Measurements from ENCODE around the gene CHD6. TPM values are rescaled to one million over a fixed set of nuclear protein-coding genes. Genes with fewer than 3 reads are reported as not detected.

The CHD6 gene
- total and polyA plus RNA-seq, 2 of the 13 experiments (the other 11 are each of a cell fraction or from before 2014, with no cell fraction given) = 14.4 to 52.0 TPM

GRCh38 chr20:41530923-41531322 is 87.3 kb downstream of the CHD6 start:
- in situ Hi-C loops (cut with HindIII; ENCODE audit: extremely low pct_ligation_motif_present, low pct_unique_long_range_greater_than_20kb) (no loop called here), intact Hi-C loops (cut with micrococcal nuclease; ENCODE audit: unreplicated experiment) (loop anchor here (5.0 kb wide), 1 partner anchor 34 kb away; no protein-coding TSS in a partner anchor)
- DNase-seq (ENCODE audit: low spot score) (no peak), FAIRE-seq (no peak), ATAC-seq (no peak)
- no peaks in the 10 kb centered on the region for H3K9me3 ChIP-seq (ENCODE audit: low read length)
- WGBS (ENCODE audit: low lambda C conversion rate) = 96% methylated on average over 1 of the region's 1 CpG
- H3K9ac ChIP-seq (ENCODE audit: insufficient read depth, low read depth, low read length) = no peak overlapping the region
- H3K27me3 ChIP-seq (ENCODE audit: control insufficient read depth in 1 of 2, insufficient read depth in 2 of 2, low read length in 2 of 2) = no peaks in the 10 kb centered on the region
- TF ChIP-seq MAFK (conservative IDR thresholded peaks at IDR 0.05 in 1 of 2, IDR thresholded peaks at IDR 0.05 in 1 of 2; ENCODE audit: low read length in 2 of 2) = peak; percentile 60 to 66
- peak; percentile 41; the same call in 1 of the 2 replicates for TF ChIP-seq MAFF (IDR thresholded peaks at IDR 0.05; ENCODE audit: low read depth, low read length)
- no peak for TF ChIP-seq HMGXB3 (CRISPR knock-in tag; IDR thresholded peaks at IDR 0.05; ENCODE audit: borderline replicate concordance)
- no peak overlapping the region for H3K4me2 ChIP-seq (ENCODE audit: low read depth, low read length)
- no TSS peak for BruUV-seq (replicated peaks)
- H3K4me1 ChIP-seq (ENCODE audit: insufficient read depth, low read length) = peaks cover 40% of the 10 kb centered on the region
- peaks cover 8% of the 10 kb centered on the region; the same call in 1 of the 2 replicates for H4K20me1 ChIP-seq (ENCODE audit: insufficient read depth, low read length)
- H3K4me3 ChIP-seq (replicated peaks in 1 of 3; ENCODE audit: insufficient read depth in 1 of 3, low read depth in 2 of 3, low read length in 3 of 3) = no peak overlapping the region
- CTCF ChIA-PET (ENCODE audit: low intra/inter-chr PET ratio, low total read pairs) = no interaction called here
- H2AFZ ChIP-seq (ENCODE audit: low read length) = no peak overlapping the region
- H3K36me3 ChIP-seq (replicated peaks in 1 of 2; ENCODE audit: control insufficient read depth in 1 of 2, insufficient read depth in 2 of 2, low read length in 2 of 2) = peaks cover 9 to 43% of the 10 kb centered on the region in 2 experiments
- H3K79me2 ChIP-seq (ENCODE audit: insufficient read depth, low read length) = peaks cover 45% of the 10 kb centered on the region
- POLR2A ChIA-PET = no interaction called here
- no peak overlapping the region for H3K27ac ChIP-seq (ENCODE audit: extremely low read length, insufficient read depth, low read length)

GRCh38 chr20:41526327-41526726 is 91.8 kb downstream of the CHD6 start:
- H3K4me3 ChIP-seq (replicated peaks in 1 of 3; ENCODE audit: insufficient read depth in 1 of 3, low read depth in 2 of 3, low read length in 3 of 3) = no peak overlapping the region
- no peaks in the 10 kb centered on the region for H4K20me1 ChIP-seq (ENCODE audit: insufficient read depth, low read length)
- in situ Hi-C loops (cut with HindIII; ENCODE audit: extremely low pct_ligation_motif_present, low pct_unique_long_range_greater_than_20kb) (no loop called here), intact Hi-C loops (cut with micrococcal nuclease; ENCODE audit: unreplicated experiment) (no loop called here)
- H3K9ac ChIP-seq (ENCODE audit: insufficient read depth, low read depth, low read length) = no peak overlapping the region
- 94% methylated on average over 3 of the region's 3 CpGs for WGBS (ENCODE audit: low lambda C conversion rate)
- ChIA-PET POLR2A (no interaction called here), CTCF (ENCODE audit: low intra/inter-chr PET ratio, low total read pairs) (no interaction called here)
- H3K36me3 ChIP-seq (replicated peaks in 1 of 2; ENCODE audit: control insufficient read depth in 1 of 2, insufficient read depth in 2 of 2, low read length in 2 of 2) = peaks cover 12 to 37% of the 10 kb centered on the region in 2 experiments
- FAIRE-seq (no peak), ATAC-seq (no peak), DNase-seq (ENCODE audit: low spot score) (no peak)
- H3K9me3 ChIP-seq (ENCODE audit: low read length) = no peaks in the 10 kb centered on the region
- no peaks in the 10 kb centered on the region for H3K27me3 ChIP-seq (ENCODE audit: control insufficient read depth in 1 of 2, insufficient read depth in 2 of 2, low read length in 2 of 2)
- H3K79me2 ChIP-seq (ENCODE audit: insufficient read depth, low read length) = peaks cover 38% of the 10 kb centered on the region
- no peak overlapping the region for H2AFZ ChIP-seq (ENCODE audit: low read length)
- no peaks in the 10 kb centered on the region for H3K4me1 ChIP-seq (ENCODE audit: insufficient read depth, low read length)
- TF ChIP-seq MAFF (IDR thresholded peaks at IDR 0.05; ENCODE audit: low read depth, low read length) (peak; percentile 91), MAFK (conservative IDR thresholded peaks at IDR 0.05 in 1 of 2, IDR thresholded peaks at IDR 0.05 in 1 of 2; ENCODE audit: low read length in 2 of 2) (peak; percentile 92 to 94), TEF (CRISPR knock-in tag; IDR thresholded peaks at IDR 0.05) (peak; percentile 68; the same call in 1 of the 2 replicates), KMT2A (CRISPR knock-in tag; IDR thresholded peaks at IDR 0.05) (no peak)
- no peak overlapping the region for H3K27ac ChIP-seq (ENCODE audit: extremely low read length, insufficient read depth, low read length)
- no peak overlapping the region for H3K4me2 ChIP-seq (ENCODE audit: low read depth, low read length)
- BruUV-seq (replicated peaks) = no TSS peak

Measured in HepG2 (cell line).